IMR-90 (cell line): ENCODE measurements around the gene ZAP70. TPM values are rescaled to one million over a fixed set of nuclear protein-coding genes. Genes with fewer than 3 reads are reported as not detected.

Experiments
- ATAC-seq: fragments of 200-7000 bp; cut with Tn5 transposase; 2 replicates; pipeline ENCODE4 v1.9.1; 2020; ENCODE audit warnings: low read depth, mild to moderate bottlenecking, moderate library complexity
- BruUV-seq: library from RNA; stranded (reverse); fragments of 400-500 nt; replicated peaks from 2 replicates; lab custom pipeline; 2021; lab: Mats Ljungman, UMichigan
- CTCF ChIA-PET: fragments of 300-600 bp; formaldehyde crosslinking; extraction: SDS; loops from one replicate; lab custom pipeline; 2021; ENCODE audit warnings: antibody characterized with exemption; lab: Yijun Ruan, JAX
- POLR2A ChIA-PET: fragments of 300-600 bp; sonication (Branson Sonifier 250); formaldehyde crosslinking; loops from one replicate; lab custom pipeline; 2022; ENCODE audit warnings: antibody characterized with exemption; ENCODE audit not compliant: unreplicated experiment; lab: Charles Lee
- DNase-seq: peaks from one replicate; pipeline ENCODE4 v3.0.0; 2013
- H2AFZ ChIP-seq: replicated peaks from 2 replicates; pipeline ENCODE3; 2013; ENCODE audit warnings: low read length, mild to moderate bottlenecking; ENCODE audit not compliant: poor library complexity
- H2AK5ac ChIP-seq: 2 replicates; pipeline ENCODE4 v1.6.1; 2013; ENCODE audit warnings: low read depth, low read length, inconsistent platforms
- H2AK9ac ChIP-seq: replicated peaks from 2 replicates; pipeline ENCODE3; 2013; ENCODE audit warnings: mild to moderate bottlenecking, low read depth, low read length, moderate library complexity; ENCODE audit not compliant: poor library complexity
- H2BK120ac ChIP-seq: 2 replicates; pipeline ENCODE4 v1.6.1; 2013; ENCODE audit warnings: low read depth, low read length, inconsistent platforms
- H2BK15ac ChIP-seq: 3 replicates; pipeline ENCODE4 v1.6.1; 2013; ENCODE audit warnings: low read depth, low read length, inconsistent platforms
- H2BK20ac ChIP-seq: 2 replicates; pipeline ENCODE4 v1.6.1; 2013; ENCODE audit warnings: low read depth, mild to moderate bottlenecking, inconsistent platforms, low read length, moderate library complexity
- H2BK5ac ChIP-seq: 2 replicates; pipeline ENCODE4 v1.6.1; 2013; ENCODE audit warnings: mild to moderate bottlenecking, low read depth, low read length, inconsistent platforms; ENCODE audit not compliant: poor library complexity, severe bottlenecking
- H3K14ac ChIP-seq: replicated peaks from 2 replicates; pipeline ENCODE4 v1.6.1; 2013; ENCODE audit warnings: low read depth, low read length, inconsistent platforms
- H3K18ac ChIP-seq: 2 replicates; pipeline ENCODE4 v1.6.1; 2013; ENCODE audit warnings: low read depth, low read length, control low read depth
- H3K23ac ChIP-seq: 2 replicates; pipeline ENCODE4 v1.6.1; 2013; ENCODE audit warnings: low read depth, low read length, inconsistent platforms
- H3K27ac ChIP-seq: 2 replicates; pipeline ENCODE4 v1.5.1; 2013; ENCODE audit warnings: mild to moderate bottlenecking, control low read depth, low read length; ENCODE audit not compliant: insufficient read depth
- H3K27me3 ChIP-seq: 2 replicates; pipeline ENCODE4 v1.6.1; 2013; ENCODE audit warnings: low read length; ENCODE audit not compliant: control insufficient read depth, insufficient read depth
- H3K36me3 ChIP-seq: 2 replicates; pipeline ENCODE4 v1.6.1; 2013; ENCODE audit warnings: low read length, mixed read lengths; ENCODE audit not compliant: control insufficient read depth, insufficient read depth
- H3K4ac ChIP-seq: 2 replicates; pipeline ENCODE4 v1.6.1; 2013; ENCODE audit warnings: low read depth, low read length, inconsistent platforms
- H3K4me1 ChIP-seq: 2 replicates; pipeline ENCODE4 v1.6.1; 2013; ENCODE audit warnings: low read length, mixed read lengths; ENCODE audit not compliant: control insufficient read depth, insufficient read depth
- H3K4me2 ChIP-seq: 2 replicates; pipeline ENCODE4 v1.6.1; 2013; ENCODE audit warnings: low read depth, mild to moderate bottlenecking, control low read depth, low read length, moderate library complexity
- H3K4me3 ChIP-seq: 2 replicates; pipeline ENCODE4 v1.5.1; 2013; ENCODE audit warnings: low read depth, mild to moderate bottlenecking, control low read depth, low read length, moderate library complexity; ENCODE audit not compliant: insufficient read depth
- H3K56ac ChIP-seq: 2 replicates; pipeline ENCODE4 v1.6.1; 2013; ENCODE audit warnings: low read length, inconsistent platforms; ENCODE audit not compliant: insufficient read depth; ENCODE audit errors: extremely low read depth
- H3K79me1 ChIP-seq, 2 experiments: 2 replicates each; pipeline ENCODE4 v1.6.1; 2013; ENCODE audit warnings: low read length in 2 of 2, inconsistent platforms in 1 of 2, low read depth in 1 of 2
- H3K9ac ChIP-seq: 2 replicates; pipeline ENCODE4 v1.6.1; 2013; ENCODE audit warnings: low read depth, low read length, control low read depth
- H3K9me1 ChIP-seq: 2 replicates; pipeline ENCODE4 v1.6.1; 2013; ENCODE audit warnings: low read length, inconsistent platforms; ENCODE audit not compliant: insufficient read depth
- H3K9me3 ChIP-seq: 2 replicates; pipeline ENCODE4 v1.6.1; 2013; ENCODE audit warnings: low read length; ENCODE audit not compliant: control insufficient read depth, insufficient read depth
- H4K20me1 ChIP-seq: 2 replicates; pipeline ENCODE4 v1.6.1; 2013; ENCODE audit warnings: low read length, inconsistent platforms; ENCODE audit not compliant: insufficient read depth
- H4K5ac ChIP-seq: 2 replicates; pipeline ENCODE4 v1.6.1; 2013; ENCODE audit warnings: mild to moderate bottlenecking, low read depth, low read length, control low read depth
- H4K8ac ChIP-seq, 2 experiments: 2 replicates each; pipeline ENCODE4 v1.6.1; 2013; ENCODE audit warnings: low read depth in 2 of 2, low read length in 2 of 2, control low read depth in 1 of 2, inconsistent platforms in 1 of 2
- H4K91ac ChIP-seq: 2 replicates; pipeline ENCODE4 v1.6.1; 2013; ENCODE audit warnings: low read depth, low read length, inconsistent platforms; ENCODE audit not compliant: insufficient read depth
- BHLHE40 ChIP-seq: fragments of 150-350 bp; IDR thresholded peaks from 2 replicates; pipeline ENCODE4 v1.6.1; 2016; ENCODE audit warnings: mild to moderate bottlenecking, low read depth, low read length
- CEBPB ChIP-seq: IDR thresholded peaks from 2 replicates; pipeline ENCODE4 v1.6.1; 2012; ENCODE audit warnings: low read depth, low read length, improper control_type of control experiment
- CHD1 ChIP-seq: IDR thresholded peaks from 2 replicates; pipeline ENCODE4 v1.6.1; 2012; ENCODE audit warnings: low read depth, low read length, improper control_type of control experiment
- CTCF ChIP-seq: conservative IDR thresholded peaks from 2 replicates; pipeline ENCODE4 v1.5.1; 2012; ENCODE audit warnings: mild to moderate bottlenecking, low read depth, low read length, improper control_type of control experiment
- ELK1 ChIP-seq: fragments of 150-350 bp; IDR thresholded peaks from 2 replicates; pipeline ENCODE4 v1.6.1; 2016; ENCODE audit warnings: low read depth, mild to moderate bottlenecking, low read length, moderate library complexity, borderline replicate concordance
- FOS ChIP-seq: fragments of 150-350 bp; IDR thresholded peaks from 2 replicates; pipeline ENCODE4 v1.6.1; 2016; ENCODE audit warnings: low read depth, low read length
- MAFK ChIP-seq: IDR thresholded peaks from 2 replicates; pipeline ENCODE4 v1.6.1; 2012; ENCODE audit warnings: low read depth, low read length, improper control_type of control experiment
- MAZ ChIP-seq: IDR thresholded peaks from 2 replicates; pipeline ENCODE4 v1.6.1; 2012; ENCODE audit warnings: low read depth, mild to moderate bottlenecking, low read length, improper control_type of control experiment, moderate library complexity, borderline replicate concordance
- MXI1 ChIP-seq: IDR thresholded peaks from 2 replicates; pipeline ENCODE4 v1.6.1; 2012; ENCODE audit warnings: low read depth, mild to moderate bottlenecking, low read length, moderate library complexity, borderline replicate concordance
- RAD21 ChIP-seq: IDR thresholded peaks from 2 replicates; pipeline ENCODE4 v1.6.1; 2012; ENCODE audit warnings: low read length, improper control_type of control experiment
- RCOR1 ChIP-seq: IDR thresholded peaks from 2 replicates; pipeline ENCODE4 v1.6.1; 2012; ENCODE audit warnings: mild to moderate bottlenecking, low read length, improper control_type of control experiment; ENCODE audit not compliant: insufficient replicate concordance
- RFX5 ChIP-seq: IDR thresholded peaks from 2 replicates; pipeline ENCODE4 v1.8.0; 2012; ENCODE audit warnings: low read depth, mild to moderate bottlenecking, low read length, moderate library complexity
- SMC3 ChIP-seq: fragments of 150-350 bp; IDR thresholded peaks from 2 replicates; pipeline ENCODE4 v1.6.1; 2016; ENCODE audit warnings: low read depth, mild to moderate bottlenecking, antibody characterized with exemption, low read length, moderate library complexity
- WGBS, 2 experiments: methylation state at CpG; one replicate each; pipeline versions ENCODE4 v1.1.5 to v1.1.7; 2013; ENCODE audit warnings: missing lambda C conversion rate in 2 of 2; ENCODE audit not compliant: insufficient read length in 1 of 2; ENCODE audit errors: extremely low coverage in 2 of 2; 5-methylcytosine and 5-hydroxymethylcytosine counted together
- dilution Hi-C: fragments of 300-500 bp; cut with HindIII; formaldehyde crosslinking; loops from one replicate; pipeline ENCODE4 v1.14.3; 2018; ENCODE audit warnings: low sequenced_read_pairs; ENCODE audit not compliant: unreplicated experiment
- in situ Hi-C: fragments of 300-500 bp; cut with MboI; formaldehyde crosslinking; loops from 3 replicates; pipeline ENCODE4 v1.14.3; 2019; ENCODE audit warnings: low sequenced_read_pairs, inconsistent platforms, mixed read lengths
- intact Hi-C: fragments of 100-400 bp; cut with micrococcal nuclease; formaldehyde crosslinking; loops from 2 replicates; pipeline ENCODE4 v1.10.0; 2022
- polyA plus RNA-seq, 3 experiments: library from polyadenylated mRNA; depleted of rRNA; stranded (reverse); fragments of >200 nt; gene quantifications; 2 replicates each; pipeline ENCODE4 v1.2.3, GENCODE V29; 2012; ENCODE audit warnings: low replicate concordance in 1 of 3
- total RNA-seq: library from RNA; depleted of rRNA; stranded (reverse); fragments of >200 nt; gene quantifications from 2 replicates; pipeline ENCODE4 v1.2.3, GENCODE V29; 2012
- TF ChIP-seq, protein P1 (sequence below): fragments of 150-350 bp; IDR thresholded peaks from 2 replicates; pipeline ENCODE4 v1.6.1; 2017; ENCODE audit warnings: mild to moderate bottlenecking, antibody characterized with exemption, low read length, low read depth

The ZAP70 gene
- total and polyA plus RNA-seq, 2 of the 4 experiments (the other 2 are of a cell fraction) = under 0.01 to 0.09 TPM

GRCh38 chr2:97716695-97717612, 3.6 kb downstream of the ZAP70 start:
- WGBS, 2 experiments = 58% methylated on average over 9 of the region's 21 CpGs; no CpG with 5 or more reads in 1 of the 2 experiments
- TF ChIP-seq BHLHE40 (no peak), MAFK (no peak), ELK1 (no peak), RAD21 (no peak), CHD1 (no peak), MAZ (no peak), CEBPB (no peak), RFX5 (no peak), SMC3 (no peak), CTCF (no peak), FOS (no peak), RCOR1 (no peak), MXI1 (no peak)
- TF ChIP-seq, protein P1, sequence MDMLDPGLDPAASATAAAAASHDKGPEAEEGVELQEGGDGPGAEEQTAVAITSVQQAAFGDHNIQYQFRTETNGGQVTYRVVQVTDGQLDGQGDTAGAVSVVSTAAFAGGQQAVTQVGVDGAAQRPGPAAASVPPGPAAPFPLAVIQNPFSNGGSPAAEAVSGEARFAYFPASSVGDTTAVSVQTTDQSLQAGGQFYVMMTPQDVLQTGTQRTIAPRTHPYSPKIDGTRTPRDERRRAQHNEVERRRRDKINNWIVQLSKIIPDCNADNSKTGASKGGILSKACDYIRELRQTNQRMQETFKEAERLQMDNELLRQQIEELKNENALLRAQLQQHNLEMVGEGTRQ = no peak

More at GRCh38 chr2:97716695-97717612, 3.6 kb downstream of the ZAP70 start:
- Histone ChIP-seq H3K9ac (no peak overlapping the region), H4K8ac (no peak overlapping the region), H3K14ac (no peak overlapping the region), H3K4me2 (no peak overlapping the region), H2BK20ac (no peak overlapping the region), H2AK5ac (no peak overlapping the region), H3K56ac (no peak overlapping the region), H4K5ac (no peak overlapping the region), H2AFZ (no peak overlapping the region), H3K4me3 (no peak overlapping the region), H2AK9ac (no peak overlapping the region), H3K36me3 (no peaks in the 10 kb centered on the region), H2BK120ac (no peak overlapping the region), H4K91ac (no peak overlapping the region), H3K4me1 (no peaks in the 10 kb centered on the region), H3K4ac (no peak overlapping the region), H3K9me3 (no peaks in the 10 kb centered on the region), H3K9me1 (no peaks in the 10 kb centered on the region), H3K27ac (no peak overlapping the region), H3K18ac (no peak overlapping the region), H4K20me1 (no peaks in the 10 kb centered on the region; the same call in 1 of the 2 replicates), H3K27me3 (peaks cover 21% of the 10 kb centered on the region), H2BK5ac (no peak overlapping the region), H3K23ac (no peak overlapping the region), H3K79me1 (no peaks in the 10 kb centered on the region), H2BK15ac (no peak overlapping the region)
- DNase-seq (no peak), ATAC-seq (no peak)
- in situ Hi-C loops (no loop called here), intact Hi-C loops (no loop called here), dilution Hi-C loops (no loop called here)
- POLR2A ChIA-PET = no interaction called here
- BruUV-seq = no TSS peak
- CTCF ChIA-PET = interaction anchor here (0.6 kb wide), 1 partner anchor 54 kb away, joined by 3 read pairs; no protein-coding TSS in a partner anchor
